ENCODE results near the gene IQSEC1.

IQSEC1 gene

DNA sequence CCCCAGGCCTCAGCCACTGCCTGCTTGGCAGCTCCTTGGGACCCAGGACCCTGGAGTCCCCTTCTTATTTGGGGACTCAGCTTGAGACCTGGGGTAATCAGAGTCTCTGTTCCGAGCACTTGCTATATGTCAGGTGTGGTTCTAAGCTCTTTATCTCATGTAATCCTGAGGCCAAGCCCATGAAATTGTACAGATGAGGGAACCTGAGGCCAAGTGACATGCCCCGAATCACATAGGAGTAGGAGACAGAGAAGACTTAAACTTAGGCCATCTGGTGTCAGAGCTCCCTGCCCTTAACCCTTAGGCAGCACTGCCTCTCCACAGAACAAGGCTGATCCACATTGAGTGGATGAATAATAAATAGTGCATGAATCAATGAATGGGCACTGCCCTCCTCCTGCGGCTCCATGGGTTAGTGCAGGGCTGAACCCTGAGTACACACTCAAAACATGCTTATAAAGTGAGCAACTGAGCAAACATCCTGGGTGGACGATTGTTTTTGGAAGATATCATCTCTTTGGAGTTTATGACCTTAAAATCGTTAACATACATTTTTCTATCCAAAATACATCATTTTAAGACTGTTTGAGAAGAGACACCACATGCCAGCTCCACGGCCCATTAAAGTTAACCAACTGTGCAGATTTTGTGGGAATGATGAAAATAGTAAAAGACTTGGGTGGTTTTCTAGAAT, 33.2 kb upstream of the IQSEC1 start:
- peak; percentile 26 for DNase-seq (ENCODE audit: low read depth)

DNA sequence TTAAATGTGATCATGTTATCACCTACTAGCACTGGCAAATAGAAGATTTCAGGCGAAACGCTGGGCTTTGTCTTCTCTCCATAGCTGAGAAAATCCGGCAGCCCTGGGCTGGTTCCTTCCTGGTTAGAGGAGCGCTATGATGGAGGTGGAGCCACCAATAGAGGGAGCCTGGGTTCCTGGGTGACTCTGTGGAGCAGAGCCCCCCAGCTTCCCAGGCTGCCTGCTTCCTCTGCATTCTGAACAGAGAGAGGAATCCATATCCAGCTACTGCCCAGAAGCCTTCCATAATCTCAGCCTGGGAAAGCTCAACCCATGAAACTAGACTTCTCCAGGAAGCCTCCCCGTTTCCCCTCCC, 32.6 kb upstream of the IQSEC1 start:
- no peak for DNase-seq (ENCODE audit: low read depth)

- no peak for DNase-seq (ENCODE audit: low read depth)
Measured at GRCh38 chr3:13105181-13105895, 32.1 kb upstream of the IQSEC1 start.

- DNase-seq (ENCODE audit: low read depth) = no peak
Measured at GRCh38 chr3:13104511-13104910, 31.3 kb upstream of the IQSEC1 start.

- DNase-seq (ENCODE audit: low read depth) = no peak
Measured at GRCh38 chr3:13103416-13104058, 30.3 kb upstream of the IQSEC1 start.

DNA sequence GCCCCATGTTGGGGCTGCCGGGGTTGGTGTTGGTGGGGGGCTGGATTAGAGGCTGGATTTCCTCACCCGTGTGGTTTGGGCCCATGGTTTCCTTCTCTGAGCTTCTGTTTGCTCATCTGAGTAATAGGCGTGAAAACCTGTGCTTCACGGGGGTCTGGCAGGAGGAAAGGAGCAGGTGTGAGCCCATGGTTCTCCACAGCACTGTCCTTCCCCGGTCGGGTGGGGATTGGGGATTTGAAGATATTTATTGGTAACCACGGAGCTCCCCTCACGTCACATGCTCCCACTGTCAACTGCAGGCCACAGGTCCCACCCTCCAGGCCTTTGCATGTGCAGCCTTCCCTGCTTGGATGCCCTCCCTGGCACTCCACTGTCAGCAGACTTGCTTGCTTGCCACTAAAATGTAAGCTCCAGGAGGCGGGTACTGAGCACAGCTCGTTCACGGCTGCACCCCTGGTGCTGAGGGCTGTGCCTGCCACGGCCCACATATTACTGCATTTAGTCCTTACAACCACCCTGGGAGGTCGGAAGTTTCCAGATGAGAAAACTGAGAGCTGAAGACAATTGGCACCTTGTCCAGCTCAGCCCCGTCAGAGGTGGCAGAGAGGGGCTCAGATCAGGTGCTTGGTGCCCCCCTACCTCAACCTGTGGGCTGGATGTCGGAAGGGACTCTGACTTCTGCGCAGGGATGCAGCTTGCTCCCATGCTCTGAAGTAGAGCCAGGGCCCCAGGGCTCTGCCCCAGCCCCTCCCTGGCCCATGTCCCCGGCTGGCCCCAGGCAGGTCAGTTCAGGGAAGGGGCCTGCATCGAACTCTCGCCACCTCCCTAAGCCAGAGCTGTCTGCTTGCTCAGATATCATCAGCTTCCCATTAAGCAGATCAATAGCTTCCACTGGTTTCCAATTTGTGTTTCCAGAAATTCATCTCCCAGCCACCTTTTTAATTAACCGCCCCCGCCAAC, 29.4 kb upstream of the IQSEC1 start:
- no peak for DNase-seq (ENCODE audit: low read depth)

GRCh38 chr3:13099707-13100106, 26.5 kb upstream of the IQSEC1 start:
- no peak for DNase-seq (ENCODE audit: low read depth)

GRCh38 chr3:13098192-13098988, 25.2 kb upstream of the IQSEC1 start:
- DNase-seq (ENCODE audit: low read depth) = no peak

DNA sequence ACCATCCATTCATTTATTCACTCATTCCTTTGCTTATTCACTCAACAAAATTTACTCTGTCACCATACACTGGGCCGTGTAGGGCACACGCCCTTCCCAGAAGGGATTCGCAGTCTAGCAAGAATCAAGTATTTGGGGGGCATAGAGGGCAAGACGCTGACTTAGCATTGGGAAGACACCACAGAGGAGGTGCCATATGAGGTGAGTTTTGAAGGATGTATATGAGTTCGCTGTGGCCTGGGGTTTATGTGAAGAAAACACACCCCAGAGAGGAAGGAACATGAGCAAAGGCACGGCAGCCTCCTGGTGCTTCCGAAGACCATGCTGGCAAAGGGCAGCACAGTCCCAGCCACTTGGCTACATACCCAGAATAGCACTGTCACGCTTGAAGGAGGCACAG, 23.1 kb upstream of the IQSEC1 start:
- no peak for DNase-seq (ENCODE audit: low read depth)

- no peak for DNase-seq (ENCODE audit: low read depth)
Measured at GRCh38 chr3:13095408-13095937, 22.2 kb upstream of the IQSEC1 start.

GRCh38 chr3:13093687-13094086, 20.5 kb upstream of the IQSEC1 start:
- no peak for DNase-seq (ENCODE audit: low read depth)

GRCh38 chr3:13092621-13093617, 19.7 kb upstream of the IQSEC1 start:
- no peak for DNase-seq (ENCODE audit: low read depth)

- peak; percentile 28 for DNase-seq (ENCODE audit: low read depth)
Measured at GRCh38 chr3:13091898-13092611, 18.8 kb upstream of the IQSEC1 start.

DNA sequence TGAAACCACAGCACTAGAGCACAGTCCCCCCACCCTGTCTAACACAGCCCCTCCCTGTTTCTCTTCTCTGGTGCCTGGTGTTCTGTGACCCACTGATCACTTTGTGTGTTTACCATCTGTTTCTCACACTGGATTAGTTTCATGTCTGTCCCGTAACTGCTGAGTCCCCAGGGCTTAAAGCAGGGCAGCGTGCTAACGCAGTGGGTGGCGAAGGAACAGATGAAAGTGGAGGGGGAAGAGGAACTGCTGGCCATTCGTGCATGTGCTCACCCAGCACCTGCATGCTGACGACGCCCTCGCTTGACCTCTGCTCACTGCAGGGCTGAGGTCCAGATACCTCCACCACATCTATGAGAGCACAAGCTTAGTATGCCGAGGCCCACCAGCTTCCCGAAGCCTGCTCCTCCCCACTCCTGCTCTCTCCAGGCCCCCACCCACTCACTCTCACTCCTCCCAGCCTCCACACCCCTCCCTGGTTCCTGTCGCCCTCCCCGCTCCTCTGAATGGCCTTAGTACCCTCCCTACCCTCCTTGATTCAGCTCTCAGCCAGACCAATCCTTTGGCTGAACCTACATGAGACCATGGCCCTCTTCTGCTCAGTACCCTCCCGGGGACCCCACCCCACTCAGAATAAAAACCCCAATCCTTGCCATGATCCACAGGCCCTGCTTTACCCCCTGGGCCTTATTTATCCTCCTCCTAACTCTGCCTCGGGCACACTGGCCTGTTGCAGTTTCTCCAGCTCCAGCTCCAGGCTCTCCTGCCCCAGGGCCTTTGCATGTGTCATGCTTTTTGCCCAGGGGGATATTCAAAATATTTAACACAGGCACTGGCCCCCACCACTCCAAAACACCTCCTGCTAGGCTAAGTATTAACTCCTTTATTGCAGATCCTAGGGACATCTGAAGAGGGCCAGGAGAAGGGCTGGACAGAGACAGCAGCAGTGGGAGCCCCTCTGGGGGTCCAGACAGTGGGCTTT, 15.1 kb upstream of the IQSEC1 start:
- no peak for DNase-seq (ENCODE audit: low read depth)

DNA sequence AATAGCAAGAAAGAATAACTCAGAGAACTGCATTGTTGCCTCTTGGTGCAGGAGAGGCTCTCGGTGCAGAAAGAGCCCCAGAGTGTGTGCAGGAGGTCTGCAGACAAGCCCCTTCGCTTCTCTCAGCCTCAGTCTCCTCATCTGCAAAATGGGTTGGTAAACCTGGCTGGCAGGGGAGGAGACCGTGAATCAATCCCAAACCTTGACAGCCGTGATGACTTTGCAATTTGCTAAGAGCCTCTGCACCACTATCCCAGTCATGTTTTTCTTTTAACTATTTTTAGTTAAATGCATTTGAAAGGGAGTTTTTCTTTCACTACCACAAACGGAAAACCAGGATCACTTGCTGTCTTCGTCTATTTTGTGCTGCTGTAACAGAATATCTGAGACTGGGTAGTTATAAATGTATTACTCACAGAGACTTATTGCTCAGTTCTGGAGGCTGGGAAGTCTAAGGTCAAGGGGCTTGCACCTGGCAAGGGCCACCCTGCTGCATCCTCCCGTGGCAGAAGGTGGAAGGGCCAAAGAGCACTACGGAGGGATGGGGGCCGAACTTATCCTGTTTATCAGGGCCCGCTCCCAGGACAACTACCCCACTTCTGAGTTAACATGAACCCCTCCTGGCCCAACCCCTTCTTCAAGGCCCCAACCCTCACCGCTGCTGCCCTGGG, 14.2 kb upstream of the IQSEC1 start:
- DNase-seq (ENCODE audit: low read depth) = no peak

DNA sequence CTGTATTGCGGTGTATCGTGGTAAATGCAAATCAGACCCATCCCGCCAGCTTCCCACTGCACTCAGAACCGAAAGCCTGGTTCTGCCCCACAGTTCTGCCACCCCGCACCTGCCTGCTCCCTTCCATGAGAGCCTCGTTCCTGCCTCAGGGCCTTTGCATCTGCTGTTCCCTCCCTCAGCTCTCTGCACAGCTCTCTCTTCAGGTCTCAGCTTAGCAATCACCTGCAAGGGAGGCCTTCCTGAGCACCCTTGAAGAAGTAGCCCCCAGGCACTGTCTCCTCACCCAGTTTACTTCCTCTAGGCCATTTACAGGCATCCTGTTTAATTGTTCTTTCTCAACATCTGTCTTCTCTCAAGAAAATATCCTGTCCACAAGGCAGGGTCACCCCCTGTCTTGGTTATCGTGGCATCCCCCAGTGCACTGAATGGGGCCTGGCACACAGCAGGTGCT, 13.3 kb upstream of the IQSEC1 start:
- no peak for DNase-seq (ENCODE audit: low read depth)

DNA sequence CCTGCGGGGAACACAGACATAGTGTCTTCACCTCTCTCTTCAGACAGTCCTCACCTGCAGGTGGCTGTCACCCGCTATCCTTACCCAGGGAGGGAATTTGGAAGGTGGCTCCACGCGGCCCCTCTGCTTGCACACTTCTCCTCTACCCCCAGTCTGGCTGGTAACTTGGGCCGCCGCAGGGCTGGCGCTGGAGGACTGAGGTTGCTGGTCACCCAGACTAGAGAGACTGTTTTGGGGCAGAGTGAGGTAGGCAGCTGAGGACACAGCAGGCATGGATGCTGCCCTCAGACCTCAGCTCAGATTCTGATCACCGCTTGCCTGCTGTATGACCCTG, 12.6 kb upstream of the IQSEC1 start:
- no peak for DNase-seq (ENCODE audit: low read depth)
